ENCODE measurements around the gene TENT4A.

Gene TENT4A

GRCh38 chr5:6775571-6775970 is 62.3 kb downstream of the TENT4A start:
- DNase-seq: no peak

GRCh38 chr5:6780802-6781391 is 67.7 kb downstream of the TENT4A start:
- no peak for DNase-seq

GRCh38 chr5:6781716-6782115 is 68.5 kb downstream of the TENT4A start:
- DNase-seq: no peak

GRCh38 chr5:6783787-6784186 is 70.6 kb downstream of the TENT4A start:
- DNase-seq: no peak

- no peak for DNase-seq
Observed at GRCh38 chr5:6784481-6784880, 71.2 kb downstream of the TENT4A start.

GRCh38 chr5:6785161-6785860 is 72.1 kb downstream of the TENT4A start:
- DNase-seq: no peak

GRCh38 chr5:6785861-6786180 is 72.6 kb downstream of the TENT4A start:
- no peak for DNase-seq

GRCh38 chr5:6786786-6787495 is 73.7 kb downstream of the TENT4A start:
- no peak for DNase-seq

GRCh38 chr5:6787941-6788340 is 74.7 kb downstream of the TENT4A start:
- no peak for DNase-seq

- no peak for DNase-seq
Observed at GRCh38 chr5:6788439-6788838, 75.2 kb downstream of the TENT4A start.

- DNase-seq: no peak
Observed at GRCh38 chr5:6788956-6789649, 75.9 kb downstream of the TENT4A start.

GRCh38 chr5:6790346-6790865 is 77.2 kb downstream of the TENT4A start:
- no peak for DNase-seq

GRCh38 chr5:6791031-6791430 is 77.8 kb downstream of the TENT4A start:
- no peak for DNase-seq

GRCh38 chr5:6792376-6792775 is 79.1 kb downstream of the TENT4A start:
- DNase-seq: no peak

GRCh38 chr5:6792911-6793471 is 79.8 kb downstream of the TENT4A start:
- no peak for DNase-seq

GRCh38 chr5:6801236-6801635 is 88.0 kb downstream of the TENT4A start:
- no peak for DNase-seq

GRCh38 chr5:6803981-6804550 is 90.8 kb downstream of the TENT4A start:
- DNase-seq: no peak

GRCh38 chr5:6804766-6805501 is 91.7 kb downstream of the TENT4A start:
- peak; percentile 10 for DNase-seq

GRCh38 chr5:6805841-6806240 is 92.6 kb downstream of the TENT4A start:
- DNase-seq: no peak

Measured in amniotic stem cell (primary cell).